IMR-90 (cell line): ENCODE data around the gene PRADC1. TPM values are rescaled to one million over a fixed set of nuclear protein-coding genes. Genes with fewer than 3 reads are reported as not detected.

Source experiments
- ATAC-seq: fragments of 200-7000 bp; cut with Tn5 transposase; 2 replicates; pipeline ENCODE4 v1.9.1; 2020; ENCODE audit warnings: low read depth, mild to moderate bottlenecking, moderate library complexity
- BruUV-seq: library from RNA; stranded (reverse); fragments of 400-500 nt; replicated peaks from 2 replicates; lab custom pipeline; 2021; lab: Mats Ljungman, UMichigan
- CTCF ChIA-PET: fragments of 300-600 bp; formaldehyde crosslinking; extraction: SDS; loops from one replicate; lab custom pipeline; 2021; ENCODE audit warnings: antibody characterized with exemption; lab: Yijun Ruan, JAX
- POLR2A ChIA-PET: fragments of 300-600 bp; sonication (Branson Sonifier 250); formaldehyde crosslinking; loops from one replicate; lab custom pipeline; 2022; ENCODE audit warnings: antibody characterized with exemption; ENCODE audit not compliant: unreplicated experiment; lab: Charles Lee
- DNase-seq: peaks from one replicate; pipeline ENCODE4 v3.0.0; 2013
- H2AFZ ChIP-seq: replicated peaks from 2 replicates; pipeline ENCODE3; 2013; ENCODE audit warnings: low read length, mild to moderate bottlenecking; ENCODE audit not compliant: poor library complexity
- H2AK5ac ChIP-seq: 2 replicates; pipeline ENCODE4 v1.6.1; 2013; ENCODE audit warnings: low read depth, low read length, inconsistent platforms
- H2AK9ac ChIP-seq: replicated peaks from 2 replicates; pipeline ENCODE3; 2013; ENCODE audit warnings: mild to moderate bottlenecking, low read depth, low read length, moderate library complexity; ENCODE audit not compliant: poor library complexity
- H2BK120ac ChIP-seq: 2 replicates; pipeline ENCODE4 v1.6.1; 2013; ENCODE audit warnings: low read depth, low read length, inconsistent platforms
- H2BK15ac ChIP-seq: 3 replicates; pipeline ENCODE4 v1.6.1; 2013; ENCODE audit warnings: low read depth, low read length, inconsistent platforms
- H2BK20ac ChIP-seq: 2 replicates; pipeline ENCODE4 v1.6.1; 2013; ENCODE audit warnings: low read depth, mild to moderate bottlenecking, inconsistent platforms, low read length, moderate library complexity
- H2BK5ac ChIP-seq: 2 replicates; pipeline ENCODE4 v1.6.1; 2013; ENCODE audit warnings: mild to moderate bottlenecking, low read depth, low read length, inconsistent platforms; ENCODE audit not compliant: poor library complexity, severe bottlenecking
- H3K14ac ChIP-seq: replicated peaks from 2 replicates; pipeline ENCODE4 v1.6.1; 2013; ENCODE audit warnings: low read depth, low read length, inconsistent platforms
- H3K18ac ChIP-seq: 2 replicates; pipeline ENCODE4 v1.6.1; 2013; ENCODE audit warnings: low read depth, low read length, control low read depth
- H3K23ac ChIP-seq: 2 replicates; pipeline ENCODE4 v1.6.1; 2013; ENCODE audit warnings: low read depth, low read length, inconsistent platforms
- H3K27ac ChIP-seq: 2 replicates; pipeline ENCODE4 v1.5.1; 2013; ENCODE audit warnings: mild to moderate bottlenecking, control low read depth, low read length; ENCODE audit not compliant: insufficient read depth
- H3K27me3 ChIP-seq: 2 replicates; pipeline ENCODE4 v1.6.1; 2013; ENCODE audit warnings: low read length; ENCODE audit not compliant: control insufficient read depth, insufficient read depth
- H3K36me3 ChIP-seq: 2 replicates; pipeline ENCODE4 v1.6.1; 2013; ENCODE audit warnings: low read length, mixed read lengths; ENCODE audit not compliant: control insufficient read depth, insufficient read depth
- H3K4ac ChIP-seq: 2 replicates; pipeline ENCODE4 v1.6.1; 2013; ENCODE audit warnings: low read depth, low read length, inconsistent platforms
- H3K4me1 ChIP-seq: 2 replicates; pipeline ENCODE4 v1.6.1; 2013; ENCODE audit warnings: low read length, mixed read lengths; ENCODE audit not compliant: control insufficient read depth, insufficient read depth
- H3K4me2 ChIP-seq: 2 replicates; pipeline ENCODE4 v1.6.1; 2013; ENCODE audit warnings: low read depth, mild to moderate bottlenecking, control low read depth, low read length, moderate library complexity
- H3K4me3 ChIP-seq: 2 replicates; pipeline ENCODE4 v1.5.1; 2013; ENCODE audit warnings: low read depth, mild to moderate bottlenecking, control low read depth, low read length, moderate library complexity; ENCODE audit not compliant: insufficient read depth
- H3K56ac ChIP-seq: 2 replicates; pipeline ENCODE4 v1.6.1; 2013; ENCODE audit warnings: low read length, inconsistent platforms; ENCODE audit not compliant: insufficient read depth; ENCODE audit errors: extremely low read depth
- H3K79me1 ChIP-seq, 2 experiments: 2 replicates each; pipeline ENCODE4 v1.6.1; 2013; ENCODE audit warnings: low read length in 2 of 2, inconsistent platforms in 1 of 2, low read depth in 1 of 2
- H3K9ac ChIP-seq: 2 replicates; pipeline ENCODE4 v1.6.1; 2013; ENCODE audit warnings: low read depth, low read length, control low read depth
- H3K9me1 ChIP-seq: 2 replicates; pipeline ENCODE4 v1.6.1; 2013; ENCODE audit warnings: low read length, inconsistent platforms; ENCODE audit not compliant: insufficient read depth
- H3K9me3 ChIP-seq: 2 replicates; pipeline ENCODE4 v1.6.1; 2013; ENCODE audit warnings: low read length; ENCODE audit not compliant: control insufficient read depth, insufficient read depth
- H4K20me1 ChIP-seq: 2 replicates; pipeline ENCODE4 v1.6.1; 2013; ENCODE audit warnings: low read length, inconsistent platforms; ENCODE audit not compliant: insufficient read depth
- H4K5ac ChIP-seq: 2 replicates; pipeline ENCODE4 v1.6.1; 2013; ENCODE audit warnings: mild to moderate bottlenecking, low read depth, low read length, control low read depth
- H4K8ac ChIP-seq, 2 experiments: 2 replicates each; pipeline ENCODE4 v1.6.1; 2013; ENCODE audit warnings: low read depth in 2 of 2, low read length in 2 of 2, control low read depth in 1 of 2, inconsistent platforms in 1 of 2
- H4K91ac ChIP-seq: 2 replicates; pipeline ENCODE4 v1.6.1; 2013; ENCODE audit warnings: low read depth, low read length, inconsistent platforms; ENCODE audit not compliant: insufficient read depth
- BHLHE40 ChIP-seq: fragments of 150-350 bp; IDR thresholded peaks from 2 replicates; pipeline ENCODE4 v1.6.1; 2016; ENCODE audit warnings: mild to moderate bottlenecking, low read depth, low read length
- CHD1 ChIP-seq: IDR thresholded peaks from 2 replicates; pipeline ENCODE4 v1.6.1; 2012; ENCODE audit warnings: low read depth, low read length, improper control_type of control experiment
- FOS ChIP-seq: fragments of 150-350 bp; IDR thresholded peaks from 2 replicates; pipeline ENCODE4 v1.6.1; 2016; ENCODE audit warnings: low read depth, low read length
- MAFK ChIP-seq: IDR thresholded peaks from 2 replicates; pipeline ENCODE4 v1.6.1; 2012; ENCODE audit warnings: low read depth, low read length, improper control_type of control experiment
- MXI1 ChIP-seq: IDR thresholded peaks from 2 replicates; pipeline ENCODE4 v1.6.1; 2012; ENCODE audit warnings: low read depth, mild to moderate bottlenecking, low read length, moderate library complexity, borderline replicate concordance
- POLR2A ChIP-seq: IDR thresholded peaks from 2 replicates; pipeline ENCODE4 v1.6.1; 2012; ENCODE audit warnings: mild to moderate bottlenecking, low read depth, low read length
- RAD21 ChIP-seq: IDR thresholded peaks from 2 replicates; pipeline ENCODE4 v1.6.1; 2012; ENCODE audit warnings: low read length, improper control_type of control experiment
- RCOR1 ChIP-seq: IDR thresholded peaks from 2 replicates; pipeline ENCODE4 v1.6.1; 2012; ENCODE audit warnings: mild to moderate bottlenecking, low read length, improper control_type of control experiment; ENCODE audit not compliant: insufficient replicate concordance
- SMC3 ChIP-seq: fragments of 150-350 bp; IDR thresholded peaks from 2 replicates; pipeline ENCODE4 v1.6.1; 2016; ENCODE audit warnings: low read depth, mild to moderate bottlenecking, antibody characterized with exemption, low read length, moderate library complexity
- WGBS, 2 experiments: methylation state at CpG; one replicate each; pipeline versions ENCODE4 v1.1.5 to v1.1.7; 2013; ENCODE audit warnings: missing lambda C conversion rate in 2 of 2; ENCODE audit not compliant: insufficient read length in 1 of 2; ENCODE audit errors: extremely low coverage in 2 of 2; 5-methylcytosine and 5-hydroxymethylcytosine counted together
- dilution Hi-C: fragments of 300-500 bp; cut with HindIII; formaldehyde crosslinking; loops from one replicate; pipeline ENCODE4 v1.14.3; 2018; ENCODE audit warnings: low sequenced_read_pairs; ENCODE audit not compliant: unreplicated experiment
- in situ Hi-C: fragments of 300-500 bp; cut with MboI; formaldehyde crosslinking; loops from 3 replicates; pipeline ENCODE4 v1.14.3; 2019; ENCODE audit warnings: low sequenced_read_pairs, inconsistent platforms, mixed read lengths
- intact Hi-C: fragments of 100-400 bp; cut with micrococcal nuclease; formaldehyde crosslinking; loops from 2 replicates; pipeline ENCODE4 v1.10.0; 2022
- polyA plus RNA-seq, 3 experiments: library from polyadenylated mRNA; depleted of rRNA; stranded (reverse); fragments of >200 nt; gene quantifications; 2 replicates each; pipeline ENCODE4 v1.2.3, GENCODE V29; 2012; ENCODE audit warnings: low replicate concordance in 1 of 3
- total RNA-seq: library from RNA; depleted of rRNA; stranded (reverse); fragments of >200 nt; gene quantifications from 2 replicates; pipeline ENCODE4 v1.2.3, GENCODE V29; 2012
- TF ChIP-seq, protein P1 (sequence below): fragments of 150-350 bp; IDR thresholded peaks from 2 replicates; pipeline ENCODE4 v1.6.1; 2016; ENCODE audit warnings: low read depth, mild to moderate bottlenecking, low read length, moderate library complexity, borderline replicate concordance
- TF ChIP-seq, protein P2 (sequence below): fragments of 150-350 bp; IDR thresholded peaks from 2 replicates; pipeline ENCODE4 v1.6.1; 2017; ENCODE audit warnings: mild to moderate bottlenecking, antibody characterized with exemption, low read length, low read depth

The PRADC1 gene
- total and polyA plus RNA-seq, 2 of the 4 experiments (the other 2 are of a cell fraction): 13.1 to 18.4 TPM

DNA sequence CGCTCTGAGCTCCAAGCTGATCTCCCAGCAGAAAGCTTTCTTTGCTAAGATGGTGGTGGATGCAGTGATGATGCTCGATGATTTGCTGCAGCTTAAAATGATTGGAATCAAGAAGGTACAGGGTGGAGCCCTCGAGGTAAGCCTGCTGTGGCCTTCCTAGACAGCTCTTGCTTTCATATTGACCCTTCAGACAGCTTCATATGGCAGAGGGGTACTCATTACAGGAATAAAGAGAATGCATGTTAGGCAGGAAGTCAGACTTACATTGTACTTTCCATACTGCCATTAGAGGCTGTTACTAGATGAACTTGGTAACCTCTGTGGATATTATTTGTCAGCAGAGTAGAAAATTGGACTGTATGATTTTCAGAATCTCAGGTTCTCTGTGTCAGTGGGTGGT is 11.5 kb upstream of the PRADC1 start:
- H3K23ac ChIP-seq: no peak overlapping the region
- no peak overlapping the region for H3K14ac ChIP-seq
- in situ Hi-C loops: no loop called here
- ChIA-PET CTCF (interaction anchor here (0.9 kb wide), 1 partner anchor 9 kb away, joined by 6 read pairs; no protein-coding TSS in a partner anchor), POLR2A (no interaction called here)
- H3K27me3 ChIP-seq: no peaks in the 10 kb centered on the region
- intact Hi-C loops: no loop called here
- no peaks in the 10 kb centered on the region; the same call in 1 of the 2 replicates for H3K9me1 ChIP-seq
- H3K9me3 ChIP-seq: no peaks in the 10 kb centered on the region
- no peak overlapping the region for H2BK20ac ChIP-seq
- H4K5ac ChIP-seq: no peak overlapping the region
- H3K4ac ChIP-seq: no peak overlapping the region
- no peak overlapping the region for H3K18ac ChIP-seq
- no peak for ATAC-seq
- peaks cover 3% of the 10 kb centered on the region; the same call in 1 of the 2 replicates for H3K4me1 ChIP-seq
- H3K27ac ChIP-seq: no peak overlapping the region
- no peak overlapping the region for H2BK5ac ChIP-seq
- H2BK120ac ChIP-seq: no peak overlapping the region
- no peak overlapping the region for H4K91ac ChIP-seq
- H3K4me3 ChIP-seq: no peak overlapping the region
- H3K56ac ChIP-seq: no peak overlapping the region
- no peak overlapping the region for H2BK15ac ChIP-seq
- H2AK5ac ChIP-seq: no peak overlapping the region
- no peak overlapping the region for H4K8ac ChIP-seq
- no peak for DNase-seq
- H4K20me1 ChIP-seq: peaks cover 33% of the 10 kb centered on the region
- no peak for TF ChIP-seq FOS
- no peak for TF ChIP-seq CHD1
- TF ChIP-seq BHLHE40: no peak
- TF ChIP-seq RCOR1: no peak
- TF ChIP-seq, protein P1, sequence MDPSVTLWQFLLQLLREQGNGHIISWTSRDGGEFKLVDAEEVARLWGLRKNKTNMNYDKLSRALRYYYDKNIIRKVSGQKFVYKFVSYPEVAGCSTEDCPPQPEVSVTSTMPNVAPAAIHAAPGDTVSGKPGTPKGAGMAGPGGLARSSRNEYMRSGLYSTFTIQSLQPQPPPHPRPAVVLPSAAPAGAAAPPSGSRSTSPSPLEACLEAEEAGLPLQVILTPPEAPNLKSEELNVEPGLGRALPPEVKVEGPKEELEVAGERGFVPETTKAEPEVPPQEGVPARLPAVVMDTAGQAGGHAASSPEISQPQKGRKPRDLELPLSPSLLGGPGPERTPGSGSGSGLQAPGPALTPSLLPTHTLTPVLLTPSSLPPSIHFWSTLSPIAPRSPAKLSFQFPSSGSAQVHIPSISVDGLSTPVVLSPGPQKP: no peak
- TF ChIP-seq, protein P2, sequence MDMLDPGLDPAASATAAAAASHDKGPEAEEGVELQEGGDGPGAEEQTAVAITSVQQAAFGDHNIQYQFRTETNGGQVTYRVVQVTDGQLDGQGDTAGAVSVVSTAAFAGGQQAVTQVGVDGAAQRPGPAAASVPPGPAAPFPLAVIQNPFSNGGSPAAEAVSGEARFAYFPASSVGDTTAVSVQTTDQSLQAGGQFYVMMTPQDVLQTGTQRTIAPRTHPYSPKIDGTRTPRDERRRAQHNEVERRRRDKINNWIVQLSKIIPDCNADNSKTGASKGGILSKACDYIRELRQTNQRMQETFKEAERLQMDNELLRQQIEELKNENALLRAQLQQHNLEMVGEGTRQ: no peak
- no peak for TF ChIP-seq SMC3
- TF ChIP-seq POLR2A: no peak
- TF ChIP-seq MXI1: no peak
- TF ChIP-seq MAFK: no peak
- no peak for TF ChIP-seq RAD21
- H2AFZ ChIP-seq: no peak overlapping the region
- no peak overlapping the region for H3K9ac ChIP-seq
- peaks cover 49 to 52% of the 10 kb centered on the region in 2 experiments for H3K79me1 ChIP-seq
- 100% methylated on average over 1 of the region's 3 CpGs; no CpG with 5 or more reads in 1 of the 2 experiments for WGBS, 2 experiments
- no peak overlapping the region for H2AK9ac ChIP-seq
- H3K4me2 ChIP-seq: no peak overlapping the region
- H3K36me3 ChIP-seq: peaks cover 54% of the 10 kb centered on the region
- BruUV-seq: no TSS peak
- dilution Hi-C loops: no loop called here
